ENCODE measurements around the gene ZCCHC14. TPM values are rescaled to one million over a fixed set of nuclear protein-coding genes. Genes with fewer than 3 reads are reported as not detected.

ZCCHC14 gene
- total and polyA plus RNA-seq, 4 donors, result 6.6 to 42.5 (median 27.8) TPM

DNA sequence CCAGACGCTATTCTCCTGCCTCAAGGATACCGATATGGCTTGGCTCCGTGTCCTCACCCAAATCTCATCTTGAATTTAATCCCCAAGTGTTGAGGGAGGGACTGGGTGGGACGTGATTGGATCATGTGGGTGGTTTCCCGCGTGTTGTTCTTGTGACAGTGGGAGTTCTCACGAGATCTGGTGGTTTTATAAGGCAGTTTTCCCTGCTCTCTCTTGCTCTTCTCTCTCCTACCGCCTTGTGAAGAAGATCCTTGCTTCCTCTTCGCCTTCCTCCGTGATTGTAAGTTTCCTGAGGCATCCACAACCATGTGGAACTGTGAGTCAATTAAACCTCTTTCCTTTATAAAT, 43.9 kb upstream of the ZCCHC14 start:
- WGBS, 2 donors, result 82 to 88% methylated on average over 10 of the region's 10 CpGs
- intact Hi-C loops (cut with DNase I), result no loop called here
- no peak overlapping the region for H3K27ac ChIP-seq (ENCODE audit: low read depth in 1 of 2, low read length in 2 of 2)
- no peak overlapping the region for H3K4me3 ChIP-seq (ENCODE audit: low read length in 2 of 2)
- DNase-seq (no peak), ATAC-seq (ENCODE audit: low FRiP score) (no peak)
- no peaks in the 10 kb centered on the region for H3K27me3 ChIP-seq (ENCODE audit: control insufficient read depth in 1 of 2, insufficient read depth in 2 of 2, low read length in 1 of 2)
- no peaks in the 10 kb centered on the region for H3K9me3 ChIP-seq (ENCODE audit: control insufficient read depth, low read length)
- H3K36me3 ChIP-seq (ENCODE audit: control insufficient read depth in 1 of 2, insufficient read depth in 2 of 2, low read length in 1 of 2), result no peaks in the 10 kb centered on the region
- no peaks in the 10 kb centered on the region for H3K4me1 ChIP-seq (ENCODE audit: control insufficient read depth in 1 of 2, insufficient read depth in 2 of 2, low read length in 2 of 2)

DNA sequence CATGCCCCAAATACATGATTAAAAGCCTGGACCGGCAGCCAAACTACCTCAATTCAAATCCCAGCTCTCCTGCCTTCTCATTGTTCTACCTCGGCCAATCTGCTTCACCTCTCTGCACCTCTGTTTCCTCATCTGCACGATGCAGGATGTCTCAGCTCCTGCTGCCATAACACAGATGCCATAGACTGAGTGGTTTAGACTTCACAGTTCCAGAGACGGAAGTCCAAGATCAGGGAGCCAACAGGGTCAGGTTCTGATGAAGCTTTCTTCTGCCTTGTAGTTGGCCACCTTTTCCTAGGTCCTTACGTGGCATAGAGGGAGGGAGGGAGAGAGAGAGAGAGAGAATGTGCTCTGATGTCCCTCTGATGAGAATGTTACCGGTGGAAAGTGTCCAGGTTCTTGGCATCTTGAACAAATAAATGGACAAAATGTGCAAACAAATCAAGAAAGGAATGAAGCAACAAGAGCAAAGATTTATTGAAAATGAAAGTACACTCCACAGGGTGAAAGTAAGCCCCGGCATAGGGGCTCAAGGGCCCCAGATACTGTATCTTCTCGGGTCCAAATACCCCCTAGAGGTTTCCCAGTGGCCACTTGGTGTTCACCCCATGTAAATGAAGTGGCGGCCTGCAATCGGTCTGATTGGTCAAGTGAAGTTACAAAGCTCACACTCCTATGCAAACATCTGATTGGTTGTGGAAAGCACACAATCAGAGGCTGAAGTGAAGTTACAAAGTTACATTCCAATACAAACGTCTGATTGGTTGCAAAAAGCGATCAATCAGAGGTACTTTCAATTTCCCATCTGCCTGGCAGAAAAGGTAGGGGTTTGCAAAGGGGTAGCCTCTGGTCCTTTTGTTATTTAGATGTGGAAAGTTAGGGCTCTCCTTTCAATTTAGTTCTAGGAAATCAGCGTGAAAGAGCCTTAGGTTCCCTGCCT, 43.3 kb upstream of the ZCCHC14 start:
- 82 to 84% methylated on average over 13 of the region's 13 CpGs for WGBS, 2 donors
- H3K27me3 ChIP-seq (ENCODE audit: control insufficient read depth in 1 of 2, insufficient read depth in 2 of 2, low read length in 1 of 2), result no peaks in the 10 kb centered on the region
- intact Hi-C loops (cut with DNase I), result no loop called here
- H3K9me3 ChIP-seq (ENCODE audit: control insufficient read depth, low read length), result no peaks in the 10 kb centered on the region
- no peaks in the 10 kb centered on the region for H3K4me1 ChIP-seq (ENCODE audit: control insufficient read depth in 1 of 2, insufficient read depth in 2 of 2, low read length in 2 of 2)
- no peak overlapping the region for H3K4me3 ChIP-seq (ENCODE audit: low read length in 2 of 2)
- no peaks in the 10 kb centered on the region for H3K36me3 ChIP-seq (ENCODE audit: control insufficient read depth in 1 of 2, insufficient read depth in 2 of 2, low read length in 1 of 2)
- no peak for ATAC-seq (ENCODE audit: low FRiP score)
- H3K27ac ChIP-seq (ENCODE audit: low read depth in 1 of 2, low read length in 2 of 2), result no peak overlapping the region
- DNase-seq, result peak in 1 of 2 donors; percentile 8

DNA sequence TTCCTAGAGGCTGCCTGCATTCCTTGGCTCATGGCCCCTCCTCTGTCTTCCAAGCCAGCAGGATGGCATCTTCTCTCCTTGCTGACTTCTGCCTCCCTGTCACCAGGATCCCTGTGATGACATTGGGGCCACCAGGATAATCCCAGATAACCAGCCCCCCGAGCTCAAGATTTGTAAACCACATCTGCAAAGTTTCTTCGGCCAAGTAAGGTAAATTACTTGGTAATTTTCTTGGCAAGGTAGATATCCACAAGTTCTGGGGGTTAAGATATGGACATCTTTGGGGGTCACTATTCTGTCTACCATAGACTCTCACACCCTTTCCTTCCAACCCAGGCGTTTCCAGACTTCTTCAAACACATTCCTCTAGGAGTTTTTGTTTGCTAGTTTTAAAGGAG, 42.6 kb upstream of the ZCCHC14 start:
- intact Hi-C loops (cut with DNase I), result no loop called here
- WGBS, 2 donors, result 61 to 63% methylated on average over 3 of the region's 3 CpGs
- H3K27ac ChIP-seq (ENCODE audit: low read depth in 1 of 2, low read length in 2 of 2), result no peak overlapping the region

DNA sequence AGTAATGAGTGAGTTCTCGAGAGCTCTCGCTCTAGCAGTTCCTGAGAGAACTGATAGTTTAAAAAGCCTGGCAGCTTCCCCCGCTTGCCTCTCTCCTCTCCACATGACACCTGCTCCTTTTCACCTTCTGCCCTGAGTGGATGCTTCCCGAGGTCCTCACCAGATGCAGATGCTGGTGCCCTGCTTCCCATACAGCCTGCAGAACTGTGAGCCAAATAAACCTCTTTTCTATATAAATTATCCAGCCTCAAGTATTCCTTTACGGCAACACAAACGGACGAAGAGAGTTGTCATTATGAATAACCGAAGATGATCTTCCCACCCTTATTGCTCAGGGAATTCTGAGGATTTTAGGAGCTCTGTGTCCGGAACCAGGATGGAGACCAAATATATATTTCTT, 41.9 kb upstream of the ZCCHC14 start:
- no peak for ATAC-seq (ENCODE audit: low FRiP score)
- Histone ChIP-seq H3K27me3 (ENCODE audit: control insufficient read depth in 1 of 2, insufficient read depth in 2 of 2, low read length in 1 of 2) (no peaks in the 10 kb centered on the region), H3K4me3 (ENCODE audit: low read length in 2 of 2) (no peak overlapping the region), H3K27ac (ENCODE audit: low read depth in 1 of 2, low read length in 2 of 2) (no peak overlapping the region), H3K9me3 (ENCODE audit: control insufficient read depth, low read length) (no peaks in the 10 kb centered on the region), H3K4me1 (ENCODE audit: control insufficient read depth in 1 of 2, insufficient read depth in 2 of 2, low read length in 2 of 2) (no peaks in the 10 kb centered on the region), H3K36me3 (ENCODE audit: control insufficient read depth in 1 of 2, insufficient read depth in 2 of 2, low read length in 1 of 2) (no peaks in the 10 kb centered on the region)
- DNase-seq, result no peak
- intact Hi-C loops (cut with DNase I), result no loop called here
- WGBS, 2 donors, result 95 to 96% methylated on average over 9 of the region's 9 CpGs

More for the DNA sequence above, 42.6 kb upstream of the ZCCHC14 start:
- Histone ChIP-seq H3K9me3 (ENCODE audit: control insufficient read depth, low read length) (no peaks in the 10 kb centered on the region), H3K4me3 (ENCODE audit: low read length in 2 of 2) (no peak overlapping the region), H3K36me3 (ENCODE audit: control insufficient read depth in 1 of 2, insufficient read depth in 2 of 2, low read length in 1 of 2) (no peaks in the 10 kb centered on the region), H3K27me3 (ENCODE audit: control insufficient read depth in 1 of 2, insufficient read depth in 2 of 2, low read length in 1 of 2) (no peaks in the 10 kb centered on the region), H3K4me1 (ENCODE audit: control insufficient read depth in 1 of 2, insufficient read depth in 2 of 2, low read length in 2 of 2) (no peaks in the 10 kb centered on the region)
- ATAC-seq (ENCODE audit: low FRiP score) (no peak), DNase-seq (peak in 1 of 2 donors; percentile 6)

DNA sequence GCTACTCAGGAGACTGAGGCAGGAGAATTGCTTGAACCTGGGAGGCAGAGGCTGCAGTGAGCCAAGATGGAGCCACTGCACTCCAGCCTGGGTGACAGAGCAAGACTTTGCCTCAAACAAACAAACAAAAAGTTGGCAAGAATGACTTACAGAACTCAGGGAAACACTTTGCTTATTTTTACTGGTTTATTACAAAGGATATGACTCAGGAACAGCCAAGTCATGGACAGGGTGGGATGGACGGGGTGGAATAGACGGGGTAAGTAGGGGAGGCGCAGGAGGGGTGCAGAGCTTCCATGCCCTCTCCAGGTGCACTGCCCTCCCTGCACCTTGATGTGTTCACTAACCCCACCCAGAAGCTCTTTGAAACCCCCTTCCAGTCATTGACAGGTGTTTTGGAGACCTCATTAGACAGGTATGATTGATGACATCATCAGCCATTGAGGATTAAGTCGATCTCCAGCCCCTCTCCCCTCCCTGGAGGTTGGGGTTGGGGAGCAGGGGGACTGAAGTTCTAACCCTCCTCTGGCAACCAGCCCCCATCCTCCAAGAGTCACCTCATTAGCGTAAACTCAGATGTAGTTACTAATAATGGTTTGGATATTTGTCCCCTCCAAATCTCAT, 41.3 kb upstream of the ZCCHC14 start:
- no peaks in the 10 kb centered on the region for H3K27me3 ChIP-seq (ENCODE audit: control insufficient read depth in 1 of 2, insufficient read depth in 2 of 2, low read length in 1 of 2)
- no peak overlapping the region for H3K27ac ChIP-seq (ENCODE audit: low read depth in 1 of 2, low read length in 2 of 2)
- no peaks in the 10 kb centered on the region for H3K36me3 ChIP-seq (ENCODE audit: control insufficient read depth in 1 of 2, insufficient read depth in 2 of 2, low read length in 1 of 2)
- no peaks in the 10 kb centered on the region for H3K4me1 ChIP-seq (ENCODE audit: control insufficient read depth in 1 of 2, insufficient read depth in 2 of 2, low read length in 2 of 2)
- no peak overlapping the region for H3K4me3 ChIP-seq (ENCODE audit: low read length in 2 of 2)
- WGBS, 2 donors, result 68 to 73% methylated on average over 5 of the region's 5 CpGs
- DNase-seq (peak in 1 of 2 donors; percentile 19), ATAC-seq (ENCODE audit: low FRiP score) (no peak)
- intact Hi-C loops (cut with DNase I), result no loop called here
- no peaks in the 10 kb centered on the region for H3K9me3 ChIP-seq (ENCODE audit: control insufficient read depth, low read length)

DNA sequence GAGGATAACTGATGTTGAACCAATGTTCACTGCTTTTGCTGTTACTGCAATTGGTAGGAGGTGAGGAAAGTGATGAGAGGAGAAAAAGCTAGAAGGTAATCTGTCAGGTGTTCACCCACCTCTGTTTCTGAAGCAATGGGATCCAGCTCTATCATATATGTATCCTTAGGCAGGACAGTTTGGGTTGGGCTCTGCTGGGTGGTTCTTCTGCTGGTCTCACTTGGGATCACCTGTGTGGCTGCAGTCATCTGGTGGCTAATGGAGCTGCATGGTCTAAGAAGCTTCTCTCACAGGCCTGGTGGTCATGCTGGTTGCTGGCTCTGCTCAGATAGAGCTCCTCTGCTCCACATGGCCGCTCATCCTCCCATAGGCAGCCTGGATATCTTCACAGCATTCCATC, 40.2 kb upstream of the ZCCHC14 start:
- Histone ChIP-seq H3K27me3 (ENCODE audit: control insufficient read depth in 1 of 2, insufficient read depth in 2 of 2, low read length in 1 of 2) (no peaks in the 10 kb centered on the region), H3K4me1 (ENCODE audit: control insufficient read depth in 1 of 2, insufficient read depth in 2 of 2, low read length in 2 of 2) (no peaks in the 10 kb centered on the region), H3K4me3 (ENCODE audit: low read length in 2 of 2) (no peak overlapping the region), H3K27ac (ENCODE audit: low read depth in 1 of 2, low read length in 2 of 2) (no peak overlapping the region), H3K9me3 (ENCODE audit: control insufficient read depth, low read length) (no peaks in the 10 kb centered on the region), H3K36me3 (ENCODE audit: control insufficient read depth in 1 of 2, insufficient read depth in 2 of 2, low read length in 1 of 2) (no peaks in the 10 kb centered on the region)
- WGBS, 2 donors, result 47 to 80% methylated on average over 1 of the region's 1 CpG
- no peak for DNase-seq
- no peak for ATAC-seq (ENCODE audit: low FRiP score)
- intact Hi-C loops (cut with DNase I), result no loop called here

DNA sequence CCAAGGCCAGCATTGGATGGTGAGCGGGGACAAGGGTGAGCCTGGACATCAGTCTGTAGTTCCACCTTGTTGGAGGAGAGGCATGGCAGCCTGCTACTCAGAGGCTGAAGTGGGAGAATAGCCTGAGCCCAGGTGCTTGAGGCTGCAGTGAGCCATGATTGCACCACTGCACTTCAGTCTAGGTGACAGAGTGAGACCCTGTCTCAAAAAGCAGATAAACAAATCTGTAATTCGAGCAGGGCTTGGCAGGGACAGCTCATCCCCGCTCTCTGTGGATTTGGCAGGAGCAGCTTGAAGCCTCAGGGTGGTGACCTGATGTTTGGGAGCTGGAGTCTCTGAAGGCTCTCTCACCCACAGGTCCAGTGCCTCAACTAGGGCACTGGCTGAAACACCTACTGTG, 38.6 kb upstream of the ZCCHC14 start:
- no peak overlapping the region for H3K4me3 ChIP-seq (ENCODE audit: low read length in 2 of 2)
- H3K4me1 ChIP-seq (ENCODE audit: control insufficient read depth in 1 of 2, insufficient read depth in 2 of 2, low read length in 2 of 2), result no peaks in the 10 kb centered on the region
- no peaks in the 10 kb centered on the region for H3K27me3 ChIP-seq (ENCODE audit: control insufficient read depth in 1 of 2, insufficient read depth in 2 of 2, low read length in 1 of 2)
- H3K9me3 ChIP-seq (ENCODE audit: control insufficient read depth, low read length), result no peaks in the 10 kb centered on the region
- no peaks in the 10 kb centered on the region for H3K36me3 ChIP-seq (ENCODE audit: control insufficient read depth in 1 of 2, insufficient read depth in 2 of 2, low read length in 1 of 2)
- DNase-seq, result no peak
- WGBS, 2 donors, result 60 to 71% methylated on average over 3 of the region's 3 CpGs
- H3K27ac ChIP-seq (ENCODE audit: low read depth in 1 of 2, low read length in 2 of 2), result no peak overlapping the region
- no peak for ATAC-seq (ENCODE audit: low FRiP score)
- intact Hi-C loops (cut with DNase I), result no loop called here

DNA sequence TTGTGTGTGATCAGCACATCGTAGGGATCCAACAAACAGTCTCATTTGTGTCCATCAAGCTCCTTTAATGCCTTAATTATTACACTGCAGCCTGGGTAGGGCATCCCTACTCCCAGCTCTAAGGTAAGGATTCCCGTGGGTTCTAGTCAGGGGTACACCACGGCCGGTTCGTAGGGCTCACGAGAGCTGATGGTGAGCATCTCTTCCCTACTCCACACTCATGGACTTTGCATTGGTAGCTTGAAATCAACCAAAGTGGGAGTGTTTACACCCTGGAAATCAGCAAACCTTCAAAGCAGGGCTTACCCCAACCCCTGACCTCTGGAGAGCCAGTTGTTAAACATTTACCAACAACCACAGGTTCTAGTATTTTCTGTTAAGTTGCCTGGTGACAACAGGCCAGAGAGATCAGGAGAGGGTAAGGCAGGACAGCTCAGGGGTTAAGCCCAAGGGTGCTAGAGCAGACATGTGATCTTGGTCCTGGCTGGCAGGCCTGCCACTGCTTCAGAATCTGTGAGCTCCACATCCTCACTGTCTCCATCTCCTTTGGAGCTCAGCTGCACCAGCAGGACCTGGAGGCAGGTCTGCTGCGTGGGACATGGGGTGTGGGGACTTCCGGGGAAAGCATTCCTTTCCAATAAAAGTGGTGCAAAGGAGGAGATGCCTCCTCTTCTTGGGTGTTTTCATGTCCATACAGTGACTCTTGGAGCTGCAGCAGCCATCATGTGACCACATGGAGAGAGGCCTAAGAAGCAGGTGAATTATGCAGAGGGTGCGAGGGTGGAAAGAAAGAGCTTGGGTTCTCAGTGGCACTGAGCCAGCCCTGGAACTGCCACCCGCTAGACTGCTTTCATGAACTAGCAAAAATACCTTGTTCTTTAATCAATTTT, 36.1 kb upstream of the ZCCHC14 start:
- H3K4me3 ChIP-seq (ENCODE audit: low read length in 2 of 2), result no peak overlapping the region
- 81 to 85% methylated on average over 10 of the region's 10 CpGs for WGBS, 2 donors
- H3K9me3 ChIP-seq (ENCODE audit: control insufficient read depth, low read length), result no peaks in the 10 kb centered on the region
- H3K36me3 ChIP-seq (ENCODE audit: control insufficient read depth in 1 of 2, insufficient read depth in 2 of 2, low read length in 1 of 2), result no peaks in the 10 kb centered on the region
- H3K27ac ChIP-seq (ENCODE audit: low read depth in 1 of 2, low read length in 2 of 2), result no peak overlapping the region
- intact Hi-C loops (cut with DNase I), result no loop called here
- H3K27me3 ChIP-seq (ENCODE audit: control insufficient read depth in 1 of 2, insufficient read depth in 2 of 2, low read length in 1 of 2), result no peaks in the 10 kb centered on the region
- ATAC-seq (ENCODE audit: low FRiP score) (no peak), DNase-seq (no peak)
- no peaks in the 10 kb centered on the region for H3K4me1 ChIP-seq (ENCODE audit: control insufficient read depth in 1 of 2, insufficient read depth in 2 of 2, low read length in 2 of 2)

Measured in aorta (tissue), 5 donors.